Measurements from ENCODE around the gene OR7C1.

Gene OR7C1

GRCh38 chr19:14835011-14835410 is at the start of gene OR7C1, which contains the start of gene OR7A5:
Gene OR7C1, minus strand, starts transcription at chr19:14835185. Its CDS starts 35,049 bp downstream, at chr19:14800136.
Gene OR7A5, minus strand, starts transcription at chr19:14835185. Its CDS starts 6,944 bp downstream, at chr19:14828241.
- no peak within 1 kb of the TSS for H3K4me3 ChIP-seq (ENCODE audit: low read depth, low read length)
- no peak for TF ChIP-seq CTCF (IDR thresholded peaks at IDR 0.05; ENCODE audit: low read depth, low read length)
- in situ Hi-C loops (cut with HindIII; ENCODE audit: low sequenced_read_pairs) = no loop called here
- peak; percentile 20 for DNase-seq (ENCODE audit: low read depth, low spot score)

GRCh38 chr19:14871619-14872230 is 36.7 kb upstream of the OR7C1 start:
- in situ Hi-C loops (cut with HindIII; ENCODE audit: low sequenced_read_pairs) = no loop called here
- peak; percentile 30 for TF ChIP-seq CTCF (IDR thresholded peaks at IDR 0.05; ENCODE audit: low read depth, low read length)
- H3K4me3 ChIP-seq (ENCODE audit: low read depth, low read length) = no peak overlapping the region
- peak; percentile 4 for DNase-seq (ENCODE audit: low read depth, low spot score)

- H3K4me3 ChIP-seq (ENCODE audit: low read depth, low read length) = no peak overlapping the region
- TF ChIP-seq CTCF (IDR thresholded peaks at IDR 0.05; ENCODE audit: low read depth, low read length) = no peak
- DNase-seq (ENCODE audit: low read depth, low spot score) = no peak
- in situ Hi-C loops (cut with HindIII; ENCODE audit: low sequenced_read_pairs) = no loop called here
Measured at GRCh38 chr19:14868497-14868896, 33.5 kb upstream of the OR7C1 start.

- TF ChIP-seq CTCF (IDR thresholded peaks at IDR 0.05; ENCODE audit: low read depth, low read length) = no peak
- in situ Hi-C loops (cut with HindIII; ENCODE audit: low sequenced_read_pairs) = no loop called here
- DNase-seq (ENCODE audit: low read depth, low spot score) = no peak
- H3K4me3 ChIP-seq (ENCODE audit: low read depth, low read length) = no peak within 1 kb of the TSS
Measured at GRCh38 chr19:14848822-14849221, 13.8 kb upstream of the OR7C1 start, which contains the start of gene OR7A10. Gene OR7A10, minus strand, starts transcription at chr19:14848922. Its CDS starts 7,045 bp downstream, at chr19:14841877.

- no peak for TF ChIP-seq CTCF (IDR thresholded peaks at IDR 0.05; ENCODE audit: low read depth, low read length)
- H3K4me3 ChIP-seq (ENCODE audit: low read depth, low read length) = no peak overlapping the region
- DNase-seq (ENCODE audit: low read depth, low spot score) = no peak
- in situ Hi-C loops (cut with HindIII; ENCODE audit: low sequenced_read_pairs) = no loop called here
Measured at GRCh38 chr19:14843578-14843977, 8.6 kb upstream of the OR7C1 start.

GRCh38 chr19:14843169-14843568 is 8.2 kb upstream of the OR7C1 start:
- in situ Hi-C loops (cut with HindIII; ENCODE audit: low sequenced_read_pairs) = no loop called here
- no peak for TF ChIP-seq CTCF (IDR thresholded peaks at IDR 0.05; ENCODE audit: low read depth, low read length)
- no peak overlapping the region for H3K4me3 ChIP-seq (ENCODE audit: low read depth, low read length)
- no peak for DNase-seq (ENCODE audit: low read depth, low spot score)

All from astrocyte of the spinal cord (primary cell).